ENCODE data around the gene UBXN10.

- TF ChIP-seq, protein P1, sequence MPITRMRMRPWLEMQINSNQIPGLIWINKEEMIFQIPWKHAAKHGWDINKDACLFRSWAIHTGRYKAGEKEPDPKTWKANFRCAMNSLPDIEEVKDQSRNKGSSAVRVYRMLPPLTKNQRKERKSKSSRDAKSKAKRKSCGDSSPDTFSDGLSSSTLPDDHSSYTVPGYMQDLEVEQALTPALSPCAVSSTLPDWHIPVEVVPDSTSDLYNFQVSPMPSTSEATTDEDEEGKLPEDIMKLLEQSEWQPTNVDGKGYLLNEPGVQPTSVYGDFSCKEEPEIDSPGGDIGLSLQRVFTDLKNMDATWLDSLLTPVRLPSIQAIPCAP (CRISPR knock-in tag; IDR thresholded peaks at IDR 0.05; ENCODE audit: low read depth): no peak
- TF ChIP-seq ETS1 (CRISPR knock-in tag; IDR thresholded peaks at IDR 0.05) (no peak), SIX4 (CRISPR knock-in tag; IDR thresholded peaks at IDR 0.05) (no peak), CTCF (CRISPR knock-in tag; IDR thresholded peaks at IDR 0.05) (no peak), ZMAT3 (CRISPR knock-in tag; conservative IDR thresholded peaks at IDR 0.05) (no peak), TFE3 (CRISPR knock-in tag; IDR thresholded peaks at IDR 0.05) (no peak), FOXM1 (CRISPR knock-in tag; IDR thresholded peaks at IDR 0.05) (no peak), YY1 (IDR thresholded peaks at IDR 0.05; ENCODE audit: insufficient read depth, insufficient replicate concordance, low read depth, low read length) (no peak), POLR2A (IDR thresholded peaks at IDR 0.05; ENCODE audit: insufficient read depth in 1 of 2, low read depth in 2 of 2, low read length in 2 of 2) (no peak), MEF2D (CRISPR knock-in tag; IDR thresholded peaks at IDR 0.05) (no peak), FOSL1 (CRISPR knock-in tag; IDR thresholded peaks at IDR 0.05; ENCODE audit: borderline replicate concordance) (no peak)
- TF ChIP-seq, protein P2, sequence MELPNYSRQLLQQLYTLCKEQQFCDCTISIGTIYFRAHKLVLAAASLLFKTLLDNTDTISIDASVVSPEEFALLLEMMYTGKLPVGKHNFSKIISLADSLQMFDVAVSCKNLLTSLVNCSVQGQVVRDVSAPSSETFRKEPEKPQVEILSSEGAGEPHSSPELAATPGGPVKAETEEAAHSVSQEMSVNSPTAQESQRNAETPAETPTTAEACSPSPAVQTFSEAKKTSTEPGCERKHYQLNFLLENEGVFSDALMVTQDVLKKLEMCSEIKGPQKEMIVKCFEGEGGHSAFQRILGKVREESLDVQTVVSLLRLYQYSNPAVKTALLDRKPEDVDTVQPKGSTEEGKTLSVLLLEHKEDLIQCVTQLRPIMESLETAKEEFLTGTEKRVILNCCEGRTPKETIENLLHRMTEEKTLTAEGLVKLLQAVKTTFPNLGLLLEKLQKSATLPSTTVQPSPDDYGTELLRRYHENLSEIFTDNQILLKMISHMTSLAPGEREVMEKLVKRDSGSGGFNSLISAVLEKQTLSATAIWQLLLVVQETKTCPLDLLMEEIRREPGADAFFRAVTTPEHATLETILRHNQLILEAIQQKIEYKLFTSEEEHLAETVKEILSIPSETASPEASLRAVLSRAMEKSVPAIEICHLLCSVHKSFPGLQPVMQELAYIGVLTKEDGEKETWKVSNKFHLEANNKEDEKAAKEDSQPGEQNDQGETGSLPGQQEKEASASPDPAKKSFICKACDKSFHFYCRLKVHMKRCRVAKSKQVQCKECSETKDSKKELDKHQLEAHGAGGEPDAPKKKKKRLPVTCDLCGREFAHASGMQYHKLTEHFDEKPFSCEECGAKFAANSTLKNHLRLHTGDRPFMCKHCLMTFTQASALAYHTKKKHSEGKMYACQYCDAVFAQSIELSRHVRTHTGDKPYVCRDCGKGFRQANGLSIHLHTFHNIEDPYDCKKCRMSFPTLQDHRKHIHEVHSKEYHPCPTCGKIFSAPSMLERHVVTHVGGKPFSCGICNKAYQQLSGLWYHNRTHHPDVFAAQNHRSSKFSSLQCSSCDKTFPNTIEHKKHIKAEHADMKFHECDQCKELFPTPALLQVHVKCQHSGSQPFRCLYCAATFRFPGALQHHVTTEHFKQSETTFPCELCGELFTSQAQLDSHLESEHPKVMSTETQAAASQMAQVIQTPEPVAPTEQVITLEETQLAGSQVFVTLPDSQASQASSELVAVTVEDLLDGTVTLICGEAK (IDR thresholded peaks at IDR 0.05): no peak
- TF ChIP-seq, protein P2 (CRISPR knock-in tag; IDR thresholded peaks at IDR 0.05): no peak
- TF ChIP-seq, protein P3, sequence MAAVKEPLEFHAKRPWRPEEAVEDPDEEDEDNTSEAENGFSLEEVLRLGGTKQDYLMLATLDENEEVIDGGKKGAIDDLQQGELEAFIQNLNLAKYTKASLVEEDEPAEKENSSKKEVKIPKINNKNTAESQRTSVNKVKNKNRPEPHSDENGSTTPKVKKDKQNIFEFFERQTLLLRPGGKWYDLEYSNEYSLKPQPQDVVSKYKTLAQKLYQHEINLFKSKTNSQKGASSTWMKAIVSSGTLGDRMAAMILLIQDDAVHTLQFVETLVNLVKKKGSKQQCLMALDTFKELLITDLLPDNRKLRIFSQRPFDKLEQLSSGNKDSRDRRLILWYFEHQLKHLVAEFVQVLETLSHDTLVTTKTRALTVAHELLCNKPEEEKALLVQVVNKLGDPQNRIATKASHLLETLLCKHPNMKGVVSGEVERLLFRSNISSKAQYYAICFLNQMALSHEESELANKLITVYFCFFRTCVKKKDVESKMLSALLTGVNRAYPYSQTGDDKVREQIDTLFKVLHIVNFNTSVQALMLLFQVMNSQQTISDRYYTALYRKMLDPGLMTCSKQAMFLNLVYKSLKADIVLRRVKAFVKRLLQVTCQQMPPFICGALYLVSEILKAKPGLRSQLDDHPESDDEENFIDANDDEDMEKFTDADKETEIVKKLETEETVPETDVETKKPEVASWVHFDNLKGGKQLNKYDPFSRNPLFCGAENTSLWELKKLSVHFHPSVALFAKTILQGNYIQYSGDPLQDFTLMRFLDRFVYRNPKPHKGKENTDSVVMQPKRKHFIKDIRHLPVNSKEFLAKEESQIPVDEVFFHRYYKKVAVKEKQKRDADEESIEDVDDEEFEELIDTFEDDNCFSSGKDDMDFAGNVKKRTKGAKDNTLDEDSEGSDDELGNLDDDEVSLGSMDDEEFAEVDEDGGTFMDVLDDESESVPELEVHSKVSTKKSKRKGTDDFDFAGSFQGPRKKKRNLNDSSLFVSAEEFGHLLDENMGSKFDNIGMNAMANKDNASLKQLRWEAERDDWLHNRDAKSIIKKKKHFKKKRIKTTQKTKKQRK (IDR thresholded peaks at IDR 0.05; ENCODE audit: low read length): no peak
- TF ChIP-seq, protein P4, sequence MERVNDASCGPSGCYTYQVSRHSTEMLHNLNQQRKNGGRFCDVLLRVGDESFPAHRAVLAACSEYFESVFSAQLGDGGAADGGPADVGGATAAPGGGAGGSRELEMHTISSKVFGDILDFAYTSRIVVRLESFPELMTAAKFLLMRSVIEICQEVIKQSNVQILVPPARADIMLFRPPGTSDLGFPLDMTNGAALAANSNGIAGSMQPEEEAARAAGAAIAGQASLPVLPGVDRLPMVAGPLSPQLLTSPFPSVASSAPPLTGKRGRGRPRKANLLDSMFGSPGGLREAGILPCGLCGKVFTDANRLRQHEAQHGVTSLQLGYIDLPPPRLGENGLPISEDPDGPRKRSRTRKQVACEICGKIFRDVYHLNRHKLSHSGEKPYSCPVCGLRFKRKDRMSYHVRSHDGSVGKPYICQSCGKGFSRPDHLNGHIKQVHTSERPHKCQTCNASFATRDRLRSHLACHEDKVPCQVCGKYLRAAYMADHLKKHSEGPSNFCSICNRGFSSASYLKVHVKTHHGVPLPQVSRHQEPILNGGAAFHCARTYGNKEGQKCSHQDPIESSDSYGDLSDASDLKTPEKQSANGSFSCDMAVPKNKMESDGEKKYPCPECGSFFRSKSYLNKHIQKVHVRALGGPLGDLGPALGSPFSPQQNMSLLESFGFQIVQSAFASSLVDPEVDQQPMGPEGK (CRISPR knock-in tag; IDR thresholded peaks at IDR 0.05): no peak
Measured at GRCh38 chr1:20172033-20172590, 13.8 kb upstream of the UBXN10 start.
